ENCODE data around the gene ALKBH7.

ALKBH7 gene

GRCh38 chr19:6381030-6381750 lies 8.6 kb downstream of the ALKBH7 start:
- no peak for DNase-seq (ENCODE audit: extremely low read depth, low read depth)
- no peak for TF ChIP-seq CTCF (IDR thresholded peaks at IDR 0.05; ENCODE audit: low read depth, low read length)

GRCh38 chr19:6383188-6383587 lies 10.6 kb downstream of the ALKBH7 start:
- no peak for TF ChIP-seq CTCF (IDR thresholded peaks at IDR 0.05; ENCODE audit: low read depth, low read length)
- no peak for DNase-seq (ENCODE audit: extremely low read depth, low read depth)

- no peak for DNase-seq (ENCODE audit: extremely low read depth, low read depth)
- TF ChIP-seq CTCF (IDR thresholded peaks at IDR 0.05; ENCODE audit: low read depth, low read length) = no peak
These were observed 11.8 kb downstream of the ALKBH7 start for GRCh38 chr19:6384381-6384780.

GRCh38 chr19:6387372-6387771 lies 14.8 kb downstream of the ALKBH7 start:
- no peak for DNase-seq (ENCODE audit: extremely low read depth, low read depth)
- TF ChIP-seq CTCF (IDR thresholded peaks at IDR 0.05; ENCODE audit: low read depth, low read length) = no peak

DNA sequence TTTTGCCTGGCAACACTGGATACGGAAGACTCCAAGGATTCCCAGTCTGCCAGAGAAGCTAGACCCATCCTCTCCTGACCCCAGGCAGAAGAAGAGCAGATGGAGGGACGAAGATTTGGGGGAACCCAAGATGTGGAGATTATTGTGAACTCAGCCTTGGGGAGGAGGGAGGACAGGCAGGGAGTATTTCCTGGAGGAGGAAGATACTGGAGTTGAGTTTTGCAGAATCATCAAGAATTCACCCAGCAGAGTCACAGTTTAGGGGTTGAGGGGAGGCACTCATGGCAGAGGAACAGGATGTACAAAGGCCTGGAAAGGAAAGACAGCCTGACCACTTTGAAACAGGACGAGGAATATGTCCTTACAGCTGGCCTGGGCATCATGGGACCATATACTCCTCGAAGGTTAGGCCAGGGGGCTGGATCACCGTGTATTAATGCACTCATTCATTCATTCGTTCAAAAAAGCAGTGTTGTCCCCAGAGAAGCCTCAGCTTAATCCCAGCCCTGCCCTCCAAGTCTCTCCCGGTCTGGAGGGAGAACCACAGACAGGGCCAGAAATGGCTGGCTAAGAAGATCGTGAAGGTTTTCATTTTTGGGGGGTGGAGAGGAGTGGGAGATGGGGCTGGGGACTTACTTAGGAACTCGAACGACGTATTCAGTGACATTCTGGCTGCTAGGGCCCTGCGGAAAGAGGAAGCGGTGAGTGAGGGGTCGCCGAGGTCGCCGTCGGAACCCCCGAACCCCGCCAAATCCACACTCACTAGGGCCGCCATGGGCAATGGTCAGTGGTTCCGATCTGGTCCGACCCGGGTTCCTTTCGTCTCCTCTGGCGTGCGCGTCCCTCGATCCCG lies 19.9 kb downstream of the ALKBH7 start:
- no peak for DNase-seq (ENCODE audit: extremely low read depth, low read depth)
- TF ChIP-seq CTCF (IDR thresholded peaks at IDR 0.05; ENCODE audit: low read depth, low read length) = no peak

GRCh38 chr19:6393074-6393982 lies 20.7 kb downstream of the ALKBH7 start, which contains the start of gene GTF2F1:
Gene GTF2F1 (minus strand): TSS chr19:6393164. CDS start chr19:6392995, 169 bp downstream.
- peak; percentile 16 for TF ChIP-seq CTCF (IDR thresholded peaks at IDR 0.05; ENCODE audit: low read depth, low read length)
- DNase-seq (ENCODE audit: extremely low read depth, low read depth) = peak; percentile 92
